Measurements from ENCODE around the gene GADL1. TPM values are rescaled to one million over a fixed set of nuclear protein-coding genes. Genes with fewer than 3 reads are reported as not detected.

Gene GADL1
- total RNA-seq, 4 donors from 2014 or later, result not detected

GRCh38 chr3:30688776-30689641, 205.5 kb downstream of the GADL1 start:
- H3K4me3 ChIP-seq, result no peak overlapping the region
- WGBS, 2 donors, result 21 to 28% methylated on average over 10 of the region's 10 CpGs
- peak overlapping the region; percentile 71 to 93 (median 83) for H3K27ac ChIP-seq
- peak in 1 of 2 donors; percentile 68 for TF ChIP-seq EP300 (IDR thresholded peaks at IDR 0.05)
- TF ChIP-seq CTCF (IDR thresholded peaks at IDR 0.05), result no peak
- DNase-seq (ENCODE audit: low spot score in 2 of 2), result no peak
- no peaks in the 10 kb centered on the region for H3K9me3 ChIP-seq
- no peaks in the 10 kb centered on the region for H3K27me3 ChIP-seq
- H3K4me1 ChIP-seq, result peaks cover 9 to 100% (median 76%) of the 10 kb centered on the region in 4 donors
- H3K36me3 ChIP-seq, result peaks cover 0 to 32% (median 0%) of the 10 kb centered on the region in 3 donors

GRCh38 chr3:30687930-30688570, 206.4 kb downstream of the GADL1 start:
- Histone ChIP-seq H3K9me3 (no peaks in the 10 kb centered on the region), H3K27ac (peak overlapping the region; percentile 21 to 93 (median 80)), H3K4me3 (no peak overlapping the region), H3K4me1 (peaks cover 9 to 100% (median 82%) of the 10 kb centered on the region in 4 donors), H3K36me3 (peaks cover 0 to 30% (median 0%) of the 10 kb centered on the region in 3 donors), H3K27me3 (no peaks in the 10 kb centered on the region)
- TF ChIP-seq EP300 (IDR thresholded peaks at IDR 0.05) (no peak), POLR2A (IDR thresholded peaks at IDR 0.05) (no peak), CTCF (IDR thresholded peaks at IDR 0.05) (no peak)
- 85 to 92% methylated on average over 8 of the region's 8 CpGs for WGBS, 2 donors
- DNase-seq (ENCODE audit: low spot score in 2 of 2), result no peak

GRCh38 chr3:30686799-30687198, 207.7 kb downstream of the GADL1 start:
- 29 to 44% methylated on average over 2 of the region's 2 CpGs for WGBS, 2 donors
- peaks cover 0 to 25% (median 0%) of the 10 kb centered on the region in 3 donors for H3K36me3 ChIP-seq
- H3K4me3 ChIP-seq, result no peak overlapping the region
- no peaks in the 10 kb centered on the region for H3K27me3 ChIP-seq
- no peak for DNase-seq (ENCODE audit: low spot score in 2 of 2)
- no peaks in the 10 kb centered on the region for H3K9me3 ChIP-seq
- H3K27ac ChIP-seq, result peak overlapping the region in 3 of 4 donors; percentile 33 to 93 (median 90)
- peaks cover 9 to 100% (median 87%) of the 10 kb centered on the region in 4 donors for H3K4me1 ChIP-seq
- TF ChIP-seq POLR2A (IDR thresholded peaks at IDR 0.05) (no peak), CTCF (IDR thresholded peaks at IDR 0.05) (no peak), EP300 (IDR thresholded peaks at IDR 0.05) (no peak)

GRCh38 chr3:30686176-30686575, 208.3 kb downstream of the GADL1 start:
- TF ChIP-seq EP300 (IDR thresholded peaks at IDR 0.05) (no peak), CTCF (IDR thresholded peaks at IDR 0.05) (no peak), POLR2A (IDR thresholded peaks at IDR 0.05) (no peak)
- Histone ChIP-seq H3K4me3 (no peak overlapping the region), H3K36me3 (peaks cover 0 to 19% (median 0%) of the 10 kb centered on the region in 3 donors), H3K27ac (peak overlapping the region in 3 of 4 donors; percentile 33 to 93 (median 90)), H3K27me3 (no peaks in the 10 kb centered on the region), H3K9me3 (no peaks in the 10 kb centered on the region), H3K4me1 (peaks cover 9 to 100% (median 87%) of the 10 kb centered on the region in 4 donors)
- WGBS, 2 donors, result 48 to 64% methylated on average over 2 of the region's 2 CpGs
- no peak for DNase-seq (ENCODE audit: low spot score in 2 of 2)

GRCh38 chr3:30685267-30685667, 209.2 kb downstream of the GADL1 start:
- H3K9me3 ChIP-seq, result no peaks in the 10 kb centered on the region
- peaks cover 9 to 100% (median 85%) of the 10 kb centered on the region in 4 donors for H3K4me1 ChIP-seq

More at GRCh38 chr3:30685267-30685667, 209.2 kb downstream of the GADL1 start:
- no peak for DNase-seq (ENCODE audit: low spot score in 2 of 2)
- H3K27me3 ChIP-seq, result no peaks in the 10 kb centered on the region
- TF ChIP-seq EP300 (IDR thresholded peaks at IDR 0.05) (peak in 1 of 2 donors; percentile 20), CTCF (IDR thresholded peaks at IDR 0.05) (no peak)
- H3K27ac ChIP-seq, result peak overlapping the region; percentile 4 to 93 (median 61)
- H3K4me3 ChIP-seq, result no peak overlapping the region
- WGBS, 2 donors, result 59 to 73% methylated on average over 2 of the region's 2 CpGs
- H3K36me3 ChIP-seq, result peaks cover 0 to 16% (median 0%) of the 10 kb centered on the region in 3 donors

Measured in tibial nerve (tissue), 4 donors.